Measurements from ENCODE around the gene UACA. TPM values are rescaled to one million over a fixed set of nuclear protein-coding genes. Genes with fewer than 3 reads are reported as not detected.

Gene UACA
- total and polyA plus RNA-seq, 7 donors: 19.1 to 51.0 (median 26.4) TPM

- no peaks in the 10 kb centered on the region for H3K9me3 ChIP-seq
- no peak for DNase-seq
- no peaks in the 10 kb centered on the region for H3K27me3 ChIP-seq
- peak overlapping the region; percentile 65 to 95 (median 82) for H3K4me3 ChIP-seq
- peak overlapping the region; percentile 89 to 95 (median 92) for H3K27ac ChIP-seq
- H3K36me3 ChIP-seq: no peaks in the 10 kb centered on the region
- no peak for TF ChIP-seq CTCF (IDR thresholded peaks at IDR 0.05)
- no peak for TF ChIP-seq POLR2A (IDR thresholded peaks at IDR 0.05)
- TF ChIP-seq EP300 (IDR thresholded peaks at IDR 0.05): no peak
- TF ChIP-seq POLR2AphosphoS5 (IDR thresholded peaks at IDR 0.05): no peak
- H3K4me1 ChIP-seq: peaks cover 0 to 18% (median 9%) of the 10 kb centered on the region in 4 donors
- intact Hi-C loops (cut with DNase I): loop anchor here (10.0 kb wide), 1 partner anchor 69 kb away; no protein-coding TSS in a partner anchor
- 5 to 13% methylated on average over 17 of the region's 17 CpGs for WGBS, 2 donors
These were observed 782 bp upstream of the UACA start for GRCh38 chr15:70763950-70764730.

GRCh38 chr15:70762469-70763119 lies 764 bp downstream of the UACA start:
- no peaks in the 10 kb centered on the region for H3K9me3 ChIP-seq
- peak overlapping the region; percentile 65 to 95 (median 82) for H3K4me3 ChIP-seq
- no peaks in the 10 kb centered on the region for H3K36me3 ChIP-seq
- peaks cover 0 to 18% (median 9%) of the 10 kb centered on the region in 4 donors for H3K4me1 ChIP-seq
- 2 to 3% methylated on average over 45 of the region's 45 CpGs for WGBS, 2 donors
- peak overlapping the region; percentile 89 to 95 (median 92) for H3K27ac ChIP-seq
- H3K27me3 ChIP-seq: no peaks in the 10 kb centered on the region
- peak; percentile 74 for DNase-seq
- TF ChIP-seq CTCF (IDR thresholded peaks at IDR 0.05) (no peak), POLR2A (IDR thresholded peaks at IDR 0.05) (no peak), EP300 (IDR thresholded peaks at IDR 0.05) (no peak), POLR2AphosphoS5 (IDR thresholded peaks at IDR 0.05) (peak in 3 of 4 donors; percentile 14 to 24 (median 19))
- intact Hi-C loops (cut with DNase I): loop anchor here (10.0 kb wide), 1 partner anchor 68 kb away; no protein-coding TSS in a partner anchor

GRCh38 chr15:70761931-70762468 lies 1.4 kb downstream of the UACA start:
- intact Hi-C loops (cut with DNase I): loop anchor here (10.0 kb wide), 1 partner anchor 67 kb away; no protein-coding TSS in a partner anchor
- Histone ChIP-seq H3K27me3 (no peaks in the 10 kb centered on the region), H3K9me3 (no peaks in the 10 kb centered on the region), H3K4me1 (peaks cover 0 to 18% (median 9%) of the 10 kb centered on the region in 4 donors), H3K36me3 (no peaks in the 10 kb centered on the region), H3K27ac (peak overlapping the region; percentile 89 to 95 (median 92)), H3K4me3 (peak overlapping the region; percentile 65 to 95 (median 82))
- 11 to 31% methylated on average over 7 of the region's 7 CpGs for WGBS, 2 donors
- TF ChIP-seq EP300 (IDR thresholded peaks at IDR 0.05) (no peak), CTCF (IDR thresholded peaks at IDR 0.05) (no peak), POLR2A (IDR thresholded peaks at IDR 0.05) (no peak)
- DNase-seq: no peak

- peaks cover 0 to 18% (median 9%) of the 10 kb centered on the region in 4 donors for H3K4me1 ChIP-seq
- H3K9me3 ChIP-seq: no peaks in the 10 kb centered on the region
- TF ChIP-seq CTCF (IDR thresholded peaks at IDR 0.05) (no peak), POLR2A (IDR thresholded peaks at IDR 0.05) (no peak), POLR2AphosphoS5 (IDR thresholded peaks at IDR 0.05) (no peak), EP300 (IDR thresholded peaks at IDR 0.05) (no peak)
- no peak overlapping the region for H3K27ac ChIP-seq
- no peaks in the 10 kb centered on the region for H3K36me3 ChIP-seq
- DNase-seq: no peak
- no peak overlapping the region for H3K4me3 ChIP-seq
- WGBS, 2 donors: 52% methylated on average over 2 of the region's 2 CpGs
- intact Hi-C loops (cut with DNase I): loop anchor here (10.0 kb wide), 1 partner anchor 66 kb away; no protein-coding TSS in a partner anchor
- H3K27me3 ChIP-seq: no peaks in the 10 kb centered on the region
These were observed 2.3 kb downstream of the UACA start for GRCh38 chr15:70761046-70761445.
